Thoracic aorta (tissue), 2 donors: Measurements from ENCODE around the gene DGKG. TPM values are rescaled to one million over a fixed set of nuclear protein-coding genes. Genes with fewer than 3 reads are reported as not detected.

Experiments
- ATAC-seq: fragments of 150-250 bp; one replicate; pipeline ENCODE4 v1.8.0; 2017; ENCODE audit warnings: low read depth; ENCODE audit not compliant: insufficient number of reproducible peaks, low FRiP score
- DNase-seq: peaks from one replicate; pipeline ENCODE4 v3.0.0-alpha.2; 2020; ENCODE audit warnings: low spot score
- H3K27ac ChIP-seq, 2 donors: fragments of 200-600 bp; sonication (generic); 1 replicate in 1 of 2; 2 replicates in 1 of 2; pipeline ENCODE4 v1.5.1; 2016; ENCODE audit warnings: mild to moderate bottlenecking in 2 of 2, moderate library complexity in 2 of 2
- H3K27me3 ChIP-seq: fragments of 200-600 bp; sonication (generic); replicated peaks from 2 replicates; pipeline ENCODE4 v1.6.0; 2016; ENCODE audit warnings: mild to moderate bottlenecking; ENCODE audit not compliant: insufficient read depth
- H3K36me3 ChIP-seq: fragments of 200-600 bp; sonication (generic); one replicate; pipeline ENCODE4 v1.5.1; 2016
- H3K4me1 ChIP-seq, 2 donors: fragments of 200-600 bp; sonication (generic); 1 replicate in 1 of 2; 2 replicates in 1 of 2; pipeline versions ENCODE4 v1.5.1 to v1.6.0; 2016; ENCODE audit warnings: low read depth in 2 of 2, mild to moderate bottlenecking in 1 of 2; ENCODE audit not compliant: control insufficient read depth in 1 of 2
- H3K4me3 ChIP-seq: fragments of 200-600 bp; sonication (generic); 2 replicates; pipeline ENCODE4 v1.5.1; 2016; ENCODE audit warnings: mild to moderate bottlenecking
- H3K9me3 ChIP-seq: fragments of 200-600 bp; sonication (generic); 2 replicates; pipeline ENCODE4 v1.5.1; 2016
- CTCF ChIP-seq: fragments of 200-600 bp; sonication (generic); IDR thresholded peaks from one replicate; pipeline ENCODE4 v1.5.1; 2019; ENCODE audit warnings: antibody characterized with exemption
- total RNA-seq, 2 donors: library from RNA; depleted of rRNA; stranded (reverse); fragments of >200 nt; gene quantifications; one replicate each; pipeline versions ENCODE4 v1.1.0 to v1.2.3, GENCODE V29; 2016

Gene DGKG
- total RNA-seq, 2 donors from 2014 or later = 12.5 to 16.7 TPM

GRCh38 chr3:186171521-186171920 is 190.5 kb downstream of the DGKG start:
- H3K27ac ChIP-seq = no peak overlapping the region

GRCh38 chr3:186170516-186170915 is 191.5 kb downstream of the DGKG start:
- TF ChIP-seq CTCF = no peak
- no peak overlapping the region for H3K4me3 ChIP-seq
- H3K9me3 ChIP-seq = no peaks in the 10 kb centered on the region
- H3K36me3 ChIP-seq = peaks cover 4% of the 10 kb centered on the region
- ATAC-seq = no peak
- no peaks in the 10 kb centered on the region for H3K27me3 ChIP-seq
- H3K4me1 ChIP-seq = peaks cover 0 to 8% of the 10 kb centered on the region in 2 donors
- no peak overlapping the region for H3K27ac ChIP-seq
- no peak for DNase-seq

More at GRCh38 chr3:186171521-186171920, 190.5 kb downstream of the DGKG start:
- peaks cover 0 to 8% of the 10 kb centered on the region in 2 donors for H3K4me1 ChIP-seq
- H3K36me3 ChIP-seq = peaks cover 4% of the 10 kb centered on the region
- DNase-seq (no peak), ATAC-seq (no peak)
- H3K9me3 ChIP-seq = no peaks in the 10 kb centered on the region
- H3K4me3 ChIP-seq = no peak overlapping the region
- TF ChIP-seq CTCF = no peak
- H3K27me3 ChIP-seq = no peaks in the 10 kb centered on the region

- Histone ChIP-seq H3K9me3 (no peaks in the 10 kb centered on the region), H3K27me3 (no peaks in the 10 kb centered on the region), H3K4me1 (peaks cover 0 to 8% of the 10 kb centered on the region in 2 donors), H3K4me3 (no peak overlapping the region), H3K27ac (no peak overlapping the region), H3K36me3 (peaks cover 4% of the 10 kb centered on the region)
- ATAC-seq (no peak), DNase-seq (no peak)
- TF ChIP-seq CTCF = no peak
Measured at GRCh38 chr3:186169379-186169778, 192.7 kb downstream of the DGKG start.

- no peaks in the 10 kb centered on the region for H3K27me3 ChIP-seq
- H3K36me3 ChIP-seq = peaks cover 6% of the 10 kb centered on the region
- ATAC-seq (no peak), DNase-seq (no peak)
- no peak for TF ChIP-seq CTCF
- H3K27ac ChIP-seq = no peak overlapping the region
- H3K4me1 ChIP-seq = peaks cover 0 to 8% of the 10 kb centered on the region in 2 donors
- no peaks in the 10 kb centered on the region for H3K9me3 ChIP-seq
- H3K4me3 ChIP-seq = no peak overlapping the region
Measured at GRCh38 chr3:186168976-186169375, 193.1 kb downstream of the DGKG start.

GRCh38 chr3:186167646-186168395 is 194.2 kb downstream of the DGKG start:
- Histone ChIP-seq H3K27ac (no peak overlapping the region), H3K27me3 (no peaks in the 10 kb centered on the region), H3K4me1 (peaks cover 0 to 8% of the 10 kb centered on the region in 2 donors), H3K4me3 (no peak overlapping the region), H3K36me3 (peaks cover 7% of the 10 kb centered on the region), H3K9me3 (no peaks in the 10 kb centered on the region)
- TF ChIP-seq CTCF = no peak
- ATAC-seq (no peak), DNase-seq (no peak)
